Ovary (tissue), 3 donors: ENCODE data around the gene TRAF3IP1.
A peak's percentile ranks its signal among the peaks of the same experiment; 100 is the strongest.

Source experiments
- CTCF ChIP-seq, 3 donors: fragments of 450-650 bp in 2 of 3; fragments of 200-600 bp in 1 of 3; IDR thresholded peaks; one replicate each; pipeline versions ENCODE4 v1.5.1 to v1.8.0; 2016 to 2022; ENCODE audit warnings: antibody characterized with exemption in 3 of 3, mild to moderate bottlenecking in 1 of 3
- EP300 ChIP-seq: sonication (generic); formaldehyde crosslinking; IDR thresholded peaks from one replicate; pipeline ENCODE4 v1.6.1; 2017; ENCODE audit warnings: antibody characterized with exemption
- POLR2A ChIP-seq: fragments of 450-650 bp; IDR thresholded peaks from one replicate; pipeline ENCODE4 v1.6.1; 2017; ENCODE audit warnings: antibody characterized with exemption, mild to moderate bottlenecking, moderate library complexity
- donor health status: DM: no; HTN: no; CAD: no.

GRCh38 chr2:238287737-238288649, 32.3 kb upstream of the TRAF3IP1 start, which contains the start of gene PER2:
- TF ChIP-seq POLR2A: peak; percentile 11
- TF ChIP-seq CTCF (IDR thresholded peaks at IDR 0.05): no peak
- TF ChIP-seq EP300: no peak
